GM20431 (cell line): Measurements from ENCODE around the gene UGT1A6.
"Not testable (repeated sequence)": the region's sequence is repeated elsewhere in the genome, so short reads cannot be mapped to it uniquely, and the experiment has no call there.

ENCODE experiments used
- in situ Hi-C: fragments of 300-500 bp; cut with MseI, MboI; formaldehyde crosslinking; loops from one replicate; pipeline ENCODE4 v1.15.0; 2020; ENCODE audit warnings: low sequenced_read_pairs; ENCODE audit not compliant: unreplicated experiment

Gene UGT1A6

DNA sequence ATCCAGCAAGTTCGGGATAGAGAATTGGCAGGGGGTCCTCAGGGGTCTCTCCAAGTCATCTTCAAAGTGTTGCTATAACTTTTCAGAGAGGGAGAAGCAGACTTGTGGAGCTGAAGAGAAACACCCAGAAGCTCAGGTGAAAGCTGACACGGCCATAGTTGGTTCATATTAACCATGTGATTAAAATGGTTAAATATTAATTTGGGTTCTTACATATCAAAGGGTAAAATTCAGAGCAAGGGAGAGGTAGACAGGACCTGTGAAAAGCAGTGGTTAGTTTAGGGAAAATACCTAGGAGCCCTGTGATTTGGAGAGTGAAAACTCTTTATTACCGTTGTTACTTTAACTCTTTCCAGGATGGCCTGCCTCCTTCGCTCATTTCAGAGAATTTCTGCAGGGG, at the start of gene UGT1A6:
TSS of gene UGT1A6 (plus strand) at position 243 of the 400 bp plus-strand sequence. CDS start at position 358, 115 bp downstream.
- in situ Hi-C loops: no loop called here

DNA sequence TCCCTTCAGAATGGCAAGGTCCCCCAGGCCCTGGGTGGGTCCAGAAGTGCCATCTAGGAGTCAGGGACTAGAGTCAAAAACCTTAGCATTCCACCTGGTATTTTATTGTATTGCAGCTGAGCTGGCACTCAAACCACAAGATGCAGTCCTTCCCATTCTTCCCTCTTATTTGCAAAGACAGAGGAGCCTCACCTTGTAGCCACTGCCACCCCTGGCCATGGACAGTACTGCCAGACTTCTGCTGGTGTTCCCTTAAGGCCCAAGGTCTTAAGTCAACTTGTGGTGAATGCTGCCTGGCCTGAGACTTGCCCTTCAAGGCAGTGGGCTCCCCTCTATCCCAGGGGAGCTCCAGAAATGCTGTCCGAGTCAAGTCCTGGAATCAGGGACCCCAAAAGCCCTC, 49.6 kb upstream of the UGT1A6 start:
- in situ Hi-C loops: no loop called here

DNA sequence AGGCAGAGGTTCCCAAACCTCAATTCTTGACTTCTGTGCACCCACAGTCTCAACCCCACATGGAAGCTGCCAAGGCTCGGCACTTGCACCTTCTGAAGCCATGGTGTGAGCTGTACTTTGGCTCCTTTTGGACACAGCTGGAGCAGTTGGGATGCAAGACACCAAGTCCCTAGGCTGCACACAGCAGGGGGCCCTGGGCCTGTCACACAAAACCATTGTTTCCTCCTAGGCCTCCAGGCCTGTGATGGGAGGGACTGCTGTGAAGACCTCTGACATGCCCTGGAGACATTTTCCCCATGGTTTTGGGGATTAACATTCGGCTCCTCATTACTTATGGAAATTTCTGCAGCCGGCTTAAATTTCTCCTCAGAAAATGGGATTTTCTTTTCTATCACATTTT, 46.7 kb upstream of the UGT1A6 start:
- in situ Hi-C loops: not testable (repeated sequence)

DNA sequence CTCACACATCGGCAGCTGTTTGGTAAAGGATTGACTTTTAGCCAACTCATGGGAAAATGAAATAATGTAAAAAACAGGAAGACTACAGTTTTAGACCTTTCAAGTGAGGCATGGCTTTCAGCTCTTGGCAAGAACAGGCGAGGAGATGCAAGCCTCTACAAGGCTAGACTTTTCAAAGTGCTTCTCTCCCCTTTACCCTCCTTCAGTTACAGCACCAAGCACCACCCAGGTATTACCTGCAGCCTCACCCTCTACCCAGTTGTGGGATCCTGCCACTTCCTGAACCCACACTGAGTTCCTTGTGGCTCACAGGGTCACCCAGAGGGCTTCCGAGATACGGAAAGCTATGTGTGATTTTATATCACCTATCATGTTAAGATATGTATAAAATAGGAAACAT, 41.7 kb upstream of the UGT1A6 start:
- in situ Hi-C loops: no loop called here

DNA sequence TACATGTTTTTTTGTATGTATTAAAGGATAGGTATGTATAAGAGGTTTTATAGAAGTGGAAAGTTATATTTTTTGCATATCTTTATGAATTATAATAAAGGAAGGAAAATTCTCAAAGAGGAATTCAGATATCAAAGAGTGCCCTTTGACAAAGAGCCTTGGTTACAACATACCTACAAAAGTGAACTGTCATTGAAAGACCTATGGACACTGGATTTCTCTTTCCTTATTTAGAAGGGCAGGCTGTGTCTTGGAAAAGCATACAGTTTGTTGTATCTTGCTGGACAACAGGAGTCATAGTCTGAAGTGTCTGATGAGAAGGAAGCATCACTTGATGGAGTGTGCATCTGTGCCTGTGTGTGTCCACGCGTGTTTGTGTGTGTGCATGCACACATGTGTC, 41.3 kb upstream of the UGT1A6 start:
- in situ Hi-C loops: no loop called here

DNA sequence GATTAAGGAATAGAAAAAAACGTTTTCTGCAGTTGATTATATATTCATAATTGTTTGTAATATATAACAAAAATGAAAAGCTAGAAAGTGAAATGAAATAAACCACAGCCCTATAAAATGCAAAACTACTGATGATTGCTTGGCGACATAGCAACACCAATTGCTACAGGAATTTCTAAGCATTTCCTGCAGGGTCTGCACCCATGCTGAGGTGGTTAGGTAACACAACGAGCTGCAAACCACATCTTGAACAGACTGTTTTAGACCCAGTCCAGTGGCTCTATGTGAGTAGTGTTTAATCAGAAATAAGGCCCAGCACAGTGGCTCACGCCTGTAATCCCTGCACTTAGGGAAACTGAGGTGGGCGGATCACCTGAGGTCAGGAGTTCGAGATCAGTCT, 38.2 kb upstream of the UGT1A6 start:
- in situ Hi-C loops: no loop called here

DNA sequence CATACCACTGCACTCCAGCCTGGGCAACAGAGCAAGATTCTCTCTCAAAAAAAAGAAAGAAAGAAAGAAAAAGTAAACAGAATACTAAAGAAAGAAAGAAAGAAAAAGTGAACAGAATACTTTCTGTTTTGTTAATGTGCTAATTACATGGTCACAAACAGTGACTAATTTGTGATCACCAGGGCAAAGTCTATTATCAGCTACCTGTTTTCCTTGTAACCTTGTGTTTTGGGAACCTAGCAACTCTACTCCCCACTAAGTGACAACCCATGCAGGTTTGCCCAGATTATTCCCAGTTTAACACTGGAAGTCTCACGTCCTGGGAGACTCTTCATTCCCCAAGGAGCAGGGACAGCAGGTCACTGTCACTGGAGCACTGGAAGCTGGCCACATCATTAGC, 37.6 kb upstream of the UGT1A6 start:
- in situ Hi-C loops: no loop called here

DNA sequence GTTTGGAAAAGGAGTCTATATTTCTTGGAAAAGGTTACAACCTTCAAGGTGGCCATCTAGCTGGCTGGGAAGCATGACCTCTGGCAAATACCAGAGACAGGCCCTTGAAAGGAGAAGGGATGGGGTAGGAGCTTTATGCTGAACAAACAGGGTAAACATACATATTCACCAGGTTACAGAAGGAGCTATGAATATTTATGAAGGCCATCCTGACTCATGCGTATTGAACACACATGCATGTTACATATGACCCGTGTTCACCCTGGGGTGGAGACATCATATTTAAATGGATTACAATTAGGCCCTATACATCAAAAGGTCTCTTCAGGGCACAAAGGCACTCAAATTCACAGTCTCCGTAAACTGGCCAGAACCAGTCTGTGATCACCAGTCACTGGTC, 36.7 kb upstream of the UGT1A6 start:
- in situ Hi-C loops: not testable (repeated sequence)

DNA sequence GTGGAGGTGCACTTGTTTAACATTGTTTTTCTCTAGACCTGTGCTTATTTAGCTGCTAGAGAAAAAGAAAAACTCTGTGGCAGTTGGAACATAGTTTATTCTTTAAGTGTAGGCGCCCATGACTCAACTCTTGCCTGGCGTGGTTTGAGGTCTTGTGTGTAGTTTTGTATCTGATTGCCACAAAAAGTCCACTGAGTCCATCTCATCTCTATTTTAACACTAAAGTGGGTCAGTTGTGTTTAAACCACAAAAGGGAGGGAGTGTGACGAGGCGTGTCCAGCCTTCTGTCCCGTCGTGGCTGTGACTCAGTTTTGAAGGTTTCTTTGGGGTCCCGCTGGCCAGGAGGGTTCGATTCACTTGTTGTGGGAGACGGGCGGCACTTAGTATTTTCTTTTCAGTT, 36.2 kb upstream of the UGT1A6 start:
- in situ Hi-C loops: no loop called here

DNA sequence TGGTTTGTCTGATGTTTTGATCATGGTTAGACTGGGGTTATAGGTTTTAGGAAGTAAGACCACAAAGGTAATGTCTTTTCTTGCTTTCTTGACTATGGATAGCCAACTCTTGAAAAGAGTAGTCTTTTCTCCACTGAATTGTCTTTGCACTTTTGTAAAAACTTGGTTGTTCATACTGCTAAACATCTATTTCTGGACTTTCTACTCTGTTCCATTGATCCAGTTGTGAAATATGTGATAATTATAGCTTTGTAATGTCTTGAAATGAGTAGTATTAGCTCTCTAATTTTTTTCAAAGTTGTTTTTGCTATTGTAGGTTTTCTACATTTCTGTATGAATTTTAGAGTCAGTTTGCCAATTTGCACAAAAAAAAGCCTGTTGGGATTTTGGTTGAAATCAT, 34.1 kb upstream of the UGT1A6 start:
- in situ Hi-C loops: no loop called here

DNA sequence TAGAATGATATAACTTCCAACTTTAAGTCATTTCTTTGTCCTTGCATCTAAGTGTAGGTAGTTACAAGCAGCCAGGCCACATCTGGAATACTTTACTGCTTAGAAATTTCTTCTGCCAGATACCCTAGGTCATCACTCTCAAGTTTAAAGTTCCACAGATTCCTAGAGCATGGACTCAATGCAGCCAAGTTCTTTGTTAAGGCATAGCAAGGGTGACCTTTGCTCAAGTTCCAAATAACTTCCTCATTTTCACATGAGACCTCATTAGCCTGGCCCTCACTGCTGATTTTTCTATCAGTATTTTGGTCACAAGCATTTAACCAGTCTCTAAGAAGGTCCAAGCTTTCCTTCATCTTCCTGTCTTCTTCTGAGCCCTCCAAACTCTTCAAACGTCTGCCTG, 28.8 kb upstream of the UGT1A6 start:
- in situ Hi-C loops: no loop called here

DNA sequence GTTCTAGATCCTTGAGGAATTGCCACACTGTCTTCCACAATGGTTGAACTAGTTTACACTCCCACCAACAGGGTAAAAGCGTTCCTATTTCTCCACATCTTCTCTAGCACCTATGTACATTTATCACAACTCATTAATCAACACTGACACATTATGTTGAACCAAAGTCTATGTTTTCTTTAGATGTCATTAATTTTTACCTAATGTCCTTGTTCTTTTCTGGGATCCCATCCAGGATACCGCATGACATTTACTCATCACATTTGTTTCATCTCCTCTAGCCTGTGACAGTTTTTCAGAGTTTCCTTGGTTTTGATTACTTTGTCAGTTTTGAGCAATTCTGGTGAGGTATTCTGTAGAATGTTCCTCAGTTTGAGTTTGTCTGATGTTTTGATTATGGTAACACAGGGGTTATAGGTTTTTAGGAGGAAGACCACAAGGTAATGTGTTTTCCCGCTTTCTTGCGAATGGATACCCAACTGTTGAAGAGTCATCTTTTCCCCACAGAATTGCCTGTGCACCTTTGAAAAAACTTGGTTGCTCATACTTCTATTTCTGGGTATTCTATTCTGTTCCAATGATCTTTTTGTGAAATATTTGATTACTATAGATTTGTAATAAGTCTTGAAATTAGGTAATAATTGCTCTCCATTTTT, 24.0 kb upstream of the UGT1A6 start:
- in situ Hi-C loops: no loop called here

DNA sequence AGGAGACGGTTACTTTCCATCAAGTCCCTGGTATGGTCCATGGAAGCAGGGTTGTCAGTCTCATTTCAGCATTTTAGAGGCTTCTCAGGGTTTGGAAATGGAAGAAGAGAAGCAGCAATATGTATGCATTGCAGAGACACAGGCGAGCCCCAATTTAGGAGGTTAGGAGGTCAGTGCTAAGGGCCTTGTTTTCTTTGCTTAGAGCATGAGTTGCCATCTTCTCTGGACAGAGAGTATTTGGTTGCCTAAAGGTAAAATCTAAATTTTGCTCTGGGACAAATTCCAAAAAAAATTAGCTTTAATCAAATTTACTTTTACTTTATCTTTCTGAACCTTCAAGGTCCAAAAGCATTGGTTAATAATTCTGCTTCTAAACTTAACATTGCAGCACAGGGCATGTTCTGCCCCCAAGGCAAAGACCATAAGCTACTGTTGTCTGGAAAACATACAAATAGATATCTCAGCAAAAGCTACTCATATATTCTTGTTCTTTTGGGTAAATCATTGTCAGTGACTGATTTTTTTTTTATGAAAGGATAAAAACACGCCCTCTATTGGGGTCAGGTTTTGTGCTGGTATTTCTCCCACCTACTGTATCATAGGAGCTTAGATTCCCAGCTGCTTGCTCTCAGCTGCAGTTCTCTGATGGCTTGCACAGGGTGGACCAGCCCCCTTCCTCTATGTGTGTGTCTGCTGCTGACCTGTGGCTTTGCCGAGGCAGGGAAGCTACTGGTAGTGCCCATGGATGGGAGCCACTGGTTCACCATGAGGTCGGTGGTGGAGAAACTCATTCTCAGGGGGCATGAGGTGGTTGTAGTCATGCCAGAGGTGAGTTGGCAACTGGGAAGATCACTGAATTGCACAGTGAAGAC, 21.2 kb upstream of the UGT1A6 start, which contains the start of gene UGT1A9:
TSS of gene UGT1A9 (plus strand) at position 609 of the 872 bp plus-strand sequence. CDS start at position 646, 37 bp downstream.
- in situ Hi-C loops: no loop called here

DNA sequence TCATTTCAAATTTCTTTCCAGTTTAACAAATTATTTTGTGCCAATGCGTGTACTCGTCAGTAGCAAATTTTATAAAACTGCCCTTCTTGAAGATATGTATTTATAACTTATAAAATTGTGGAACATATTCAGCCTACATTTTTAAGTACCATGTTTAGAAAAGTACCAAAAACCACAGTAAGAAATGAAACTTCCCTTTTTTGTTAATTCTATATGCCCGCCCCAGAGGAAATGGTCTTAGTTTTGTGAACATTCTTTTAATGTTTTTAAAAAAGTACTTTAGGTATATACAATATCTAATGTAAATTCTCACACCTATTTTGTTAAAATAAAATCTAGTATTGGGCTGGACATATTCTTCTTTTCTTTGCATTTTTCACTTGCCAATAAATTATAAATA, 19.8 kb upstream of the UGT1A6 start:
- in situ Hi-C loops: no loop called here

DNA sequence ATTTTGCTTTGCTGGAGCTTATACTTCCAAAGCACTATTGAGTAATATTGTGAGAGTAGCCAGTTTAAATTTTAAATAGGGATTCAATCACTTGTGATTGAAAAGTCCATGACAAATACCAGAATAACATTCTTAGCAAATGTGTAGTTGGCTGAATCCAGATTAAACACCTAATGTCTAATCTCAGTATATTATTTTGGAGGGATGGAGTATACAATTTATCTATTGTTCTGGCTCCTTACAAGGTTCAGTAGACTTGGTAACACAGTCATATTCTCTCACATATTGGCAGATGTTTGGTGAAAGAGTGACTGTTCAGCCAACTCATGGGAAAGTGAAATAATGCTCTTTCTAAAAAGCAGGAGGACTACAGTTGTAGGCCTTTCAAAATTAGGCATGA, 18.8 kb upstream of the UGT1A6 start:
- in situ Hi-C loops: no loop called here

DNA sequence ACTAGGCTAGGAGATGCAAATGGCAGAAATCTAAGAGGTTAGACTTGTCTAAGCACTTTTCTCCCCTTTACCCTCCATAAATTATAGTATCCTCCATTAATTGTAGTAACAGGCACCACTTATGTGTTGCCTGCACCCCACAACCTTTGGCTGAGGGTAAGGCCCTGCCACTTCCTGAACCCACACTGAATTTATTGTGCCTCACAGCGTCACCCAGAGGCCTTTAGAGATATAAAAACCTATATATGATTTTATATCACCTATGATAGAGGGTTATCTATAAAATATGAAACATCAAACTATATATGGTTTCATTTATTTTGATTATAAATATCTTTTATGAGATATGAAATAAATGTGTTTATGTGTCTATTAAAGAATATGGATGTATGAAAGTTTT, 18.4 kb upstream of the UGT1A6 start:
- in situ Hi-C loops: no loop called here

DNA sequence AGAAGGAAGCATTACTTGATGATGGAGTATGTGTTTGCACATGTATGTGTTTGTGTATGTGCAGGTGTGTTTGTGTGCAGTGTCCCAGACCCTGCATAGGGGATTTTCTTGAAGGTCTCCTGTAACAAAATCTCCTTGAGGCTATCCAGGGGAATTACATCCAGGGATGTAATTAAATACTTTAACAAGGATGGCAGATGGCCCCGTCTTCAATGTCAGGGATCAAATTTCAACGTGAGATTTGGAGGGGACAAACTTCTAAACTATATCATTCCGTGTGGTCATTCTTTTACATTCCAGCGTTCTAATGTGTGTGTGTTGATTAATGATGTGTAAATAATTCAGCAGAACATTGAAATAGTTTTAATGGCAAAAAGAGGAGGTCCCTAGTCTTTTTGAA, 17.7 kb upstream of the UGT1A6 start:
- in situ Hi-C loops: no loop called here

DNA sequence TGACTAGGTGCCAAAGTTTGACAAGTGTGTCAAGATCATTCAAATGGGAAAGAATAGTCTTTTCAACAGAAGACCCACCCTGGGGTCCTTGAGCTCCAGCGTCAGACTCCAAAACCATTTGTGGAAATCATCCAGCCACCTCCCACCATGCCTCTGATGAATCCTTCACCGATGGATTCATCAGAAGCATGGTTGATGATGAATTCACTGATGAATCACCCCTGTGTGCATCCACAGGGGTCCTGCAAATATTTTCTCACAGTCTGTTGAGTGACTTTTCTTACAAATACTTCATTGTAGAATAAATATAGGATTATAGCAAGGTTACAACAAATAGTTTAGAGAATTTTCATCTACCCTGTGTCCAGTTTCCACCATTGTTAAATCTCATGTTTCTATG, 16.6 kb upstream of the UGT1A6 start:
- in situ Hi-C loops: no loop called here

DNA sequence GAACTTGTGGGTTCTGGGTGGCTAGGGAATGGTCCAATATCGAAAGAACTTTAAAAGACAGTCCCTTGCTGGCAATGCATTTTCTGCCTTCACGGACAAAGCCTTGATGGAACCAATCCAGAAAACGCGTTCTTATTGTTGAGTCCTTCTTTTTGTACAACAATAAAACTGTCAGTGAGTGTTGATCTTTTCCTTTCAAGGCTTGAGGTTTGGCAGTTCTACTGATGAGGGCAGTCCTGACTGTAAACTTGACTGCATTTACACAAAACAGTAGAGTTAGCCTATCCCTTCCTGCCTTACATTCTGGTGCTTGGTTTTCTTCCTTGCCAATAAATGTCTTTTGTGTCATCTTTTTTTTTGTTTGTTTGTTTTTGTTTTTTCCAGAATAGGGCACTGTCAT, 13.5 kb upstream of the UGT1A6 start:
- in situ Hi-C loops: no loop called here

DNA sequence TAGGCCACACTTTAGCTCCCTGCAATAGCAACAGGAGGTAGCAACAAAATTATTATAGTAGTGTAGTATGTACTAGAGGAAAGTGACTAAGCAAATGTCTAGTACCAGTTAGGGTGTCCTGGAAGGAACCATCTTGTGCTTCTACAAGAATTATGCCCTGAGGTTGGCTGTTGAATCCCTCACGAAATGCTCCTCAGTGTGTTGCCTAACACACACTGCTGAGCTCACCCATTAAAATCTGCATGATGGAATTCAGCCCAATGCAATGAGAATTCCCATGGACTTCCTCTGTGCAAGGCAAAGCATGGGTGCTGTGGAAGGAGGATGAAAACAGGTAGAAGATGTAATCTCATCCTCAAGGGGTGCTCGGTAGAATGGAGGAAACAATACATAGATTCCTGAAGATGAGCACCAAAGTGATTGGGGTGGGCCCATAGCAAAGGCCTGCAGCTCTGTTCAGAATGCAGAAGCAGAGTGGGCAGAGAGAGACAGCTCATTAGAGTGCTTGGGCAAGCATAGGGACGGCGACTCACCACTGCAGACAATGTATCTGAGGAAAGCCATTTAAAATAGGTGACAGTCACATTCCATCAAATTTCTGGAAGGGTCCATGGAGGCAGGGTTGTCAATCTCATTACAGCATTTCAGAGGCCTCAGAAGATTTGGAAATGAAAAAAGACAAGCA, 12.2 kb upstream of the UGT1A6 start:
- in situ Hi-C loops: no loop called here

DNA sequence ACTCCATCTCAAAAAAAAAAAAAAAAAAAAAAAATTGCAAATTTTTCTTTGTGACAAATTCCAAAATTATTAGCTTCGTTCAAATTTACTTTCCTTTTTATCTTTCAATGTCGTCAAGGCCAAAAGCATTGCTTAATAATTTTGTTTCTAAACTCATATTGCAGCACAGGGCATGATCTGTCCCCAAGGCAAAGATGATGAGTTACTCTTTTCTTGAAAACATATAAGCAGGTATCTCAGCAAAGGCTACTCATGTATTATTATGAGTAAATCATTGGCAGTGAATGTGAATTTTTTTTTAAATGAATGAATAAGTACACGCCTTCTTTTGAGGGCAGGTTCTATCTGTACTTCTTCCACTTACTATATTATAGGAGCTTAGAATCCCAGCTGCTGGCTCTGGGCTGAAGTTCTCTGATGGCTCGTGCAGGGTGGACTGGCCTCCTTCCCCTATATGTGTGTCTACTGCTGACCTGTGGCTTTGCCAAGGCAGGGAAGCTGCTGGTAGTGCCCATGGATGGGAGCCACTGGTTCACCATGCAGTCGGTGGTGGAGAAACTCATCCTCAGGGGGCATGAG, 11.1 kb upstream of the UGT1A6 start, which contains the start of gene UGT1A7:
TSS of gene UGT1A7 (plus strand) at position 381 of the 579 bp plus-strand sequence. CDS start at position 418, 37 bp downstream.
- in situ Hi-C loops: no loop called here
